Panc1 (cell line): ENCODE results near the gene KCNIP3. TPM values are rescaled to one million over a fixed set of nuclear protein-coding genes. Genes with fewer than 3 reads are reported as not detected.

Source experiments
- ATAC-seq: fragments of 200-7000 bp; cut with Tn5 transposase; 2 replicates; pipeline ENCODE4 v1.9.1; 2020; ENCODE audit warnings: mild to moderate bottlenecking, moderate library complexity
- BruUV-seq: library from RNA; stranded (reverse); fragments of 400-500 nt; replicated peaks from 2 replicates; lab custom pipeline; 2021; lab: Mats Ljungman, UMichigan
- CTCF ChIA-PET: fragments of 300-600 bp; sonication (Branson Sonifier 250); formaldehyde crosslinking; loops from one replicate; lab custom pipeline; 2022; ENCODE audit warnings: antibody characterized with exemption; lab: Charles Lee
- POLR2A ChIA-PET: fragments of 300-600 bp; sonication (Branson Sonifier 250); formaldehyde crosslinking; loops from one replicate; lab custom pipeline; 2022; ENCODE audit warnings: antibody characterized with exemption; lab: Charles Lee
- DNase-seq: peaks from one replicate; pipeline ENCODE4 v3.0.0-alpha.2; 2010; ENCODE audit warnings: low read depth, low spot score
- H3K27ac ChIP-seq: 2 replicates; pipeline ENCODE4 v1.5.1; 2011; ENCODE audit warnings: mild to moderate bottlenecking, low read length, inconsistent platforms
- H3K27me3 ChIP-seq: fragments of 200-500 bp; sonication (Bioruptor generic); 2 replicates; pipeline ENCODE4 v1.6.0; 2014; ENCODE audit warnings: low read length, inconsistent platforms; ENCODE audit not compliant: control insufficient read depth, insufficient read depth
- H3K36me3 ChIP-seq: fragments of 200-500 bp; sonication (Bioruptor generic); 2 replicates; pipeline ENCODE4 v1.5.1; 2014; ENCODE audit warnings: inconsistent platforms, mild to moderate bottlenecking, low read length, moderate library complexity; ENCODE audit not compliant: control insufficient read depth, insufficient read depth
- H3K4me1 ChIP-seq: 2 replicates; pipeline ENCODE4 v1.5.1; 2011; ENCODE audit warnings: inconsistent platforms, mild to moderate bottlenecking, low read length, moderate library complexity; ENCODE audit not compliant: control insufficient read depth, insufficient read depth
- H3K4me3 ChIP-seq, 2 experiments: 2 replicates each; pipeline ENCODE4 v1.5.1; 2011 to 2012; ENCODE audit warnings: low read depth in 2 of 2, low read length in 2 of 2, mild to moderate bottlenecking in 2 of 2, inconsistent platforms in 1 of 2, moderate library complexity in 1 of 2
- H3K9me3 ChIP-seq: fragments of 200-500 bp; sonication (Bioruptor generic); 2 replicates; pipeline ENCODE4 v1.5.1; 2014; ENCODE audit warnings: low read depth, mild to moderate bottlenecking, inconsistent platforms, low read length, moderate library complexity; ENCODE audit not compliant: control insufficient read depth, insufficient read depth
- CTCF ChIP-seq: fragments of 450-650 bp; IDR thresholded peaks from 2 replicates; pipeline ENCODE4 v1.5.1; 2017; ENCODE audit warnings: mild to moderate bottlenecking
- POLR2AphosphoS5 ChIP-seq: IDR thresholded peaks from 2 replicates; pipeline ENCODE4 v1.6.1; 2012; ENCODE audit warnings: mild to moderate bottlenecking, low read depth, low read length, moderate library complexity
- REST ChIP-seq, 2 experiments: IDR thresholded peaks; 2 replicates each; pipeline ENCODE4 v1.6.1; 2011 to 2012; ENCODE audit warnings: low read depth in 2 of 2, control low read depth in 1 of 2, low read length in 1 of 2, mild to moderate bottlenecking in 1 of 2, moderate library complexity in 1 of 2; ENCODE audit not compliant: insufficient read depth in 1 of 2
- SIN3A ChIP-seq: IDR thresholded peaks from 2 replicates; pipeline ENCODE4 v1.6.1; 2012; ENCODE audit warnings: low read depth, mild to moderate bottlenecking, low read length, moderate library complexity, borderline replicate concordance; ENCODE audit not compliant: insufficient read depth
- TCF7L2 ChIP-seq: IDR thresholded peaks from 2 replicates; pipeline ENCODE4 v1.6.1; 2011; ENCODE audit warnings: mild to moderate bottlenecking, low read depth, low read length, inconsistent platforms
- in situ Hi-C: cut with HindIII; loops from 2 replicates; pipeline ENCODE4 v1.10.0; 2016; ENCODE audit warnings: low sequenced_read_pairs, low pct_unique_long_range_greater_than_20kb
- intact Hi-C: fragments of 100-400 bp; cut with micrococcal nuclease; formaldehyde crosslinking; loops from one replicate; pipeline ENCODE4 v1.10.0; 2022; ENCODE audit not compliant: unreplicated experiment
- total RNA-seq: library from RNA; stranded (reverse); gene quantifications from one replicate; pipeline ENCODE4 v1.2.1, GENCODE V29; 2021; ENCODE audit not compliant: unreplicated experiment

Gene KCNIP3
- total RNA-seq, 1 experiment from 2014 or later = 17.5 TPM

- H3K9me3 ChIP-seq = no peaks in the 10 kb centered on the region
- intact Hi-C loops (no loop called here), in situ Hi-C loops (no loop called here)
- no TSS peak for BruUV-seq
- H3K4me3 ChIP-seq = no peak overlapping the region
- no peaks in the 10 kb centered on the region for H3K4me1 ChIP-seq
- ChIA-PET POLR2A (interaction anchor here (0.5 kb wide), 1 partner anchor 185 kb away, joined by 8 read pairs; no protein-coding TSS in a partner anchor), CTCF (interaction anchor here (0.7 kb wide), 1 partner anchor 32 kb away, joined by 3 read pairs; no protein-coding TSS in a partner anchor)
- H3K27me3 ChIP-seq = no peaks in the 10 kb centered on the region
- no peak overlapping the region for H3K27ac ChIP-seq
- DNase-seq (no peak), ATAC-seq (no peak)
- no peak for TF ChIP-seq POLR2AphosphoS5
- no peak for TF ChIP-seq CTCF
- TF ChIP-seq SIN3A = no peak
- TF ChIP-seq REST (IDR thresholded peaks at IDR 0.05; ENCODE audit: insufficient read depth in 1 of 2, low read depth in 2 of 2, low read length in 1 of 2) = no peak
- TF ChIP-seq TCF7L2 = no peak
- no peaks in the 10 kb centered on the region for H3K36me3 ChIP-seq
These were observed 82.3 kb downstream of the KCNIP3 start for GRCh38 chr2:95379371-95379831.

GRCh38 chr2:95380280-95380679 is 83.1 kb downstream of the KCNIP3 start:
- intact Hi-C loops = no loop called here
- TF ChIP-seq REST (IDR thresholded peaks at IDR 0.05; ENCODE audit: insufficient read depth in 1 of 2, low read depth in 2 of 2, low read length in 1 of 2) = no peak
- TF ChIP-seq POLR2AphosphoS5 = no peak
- TF ChIP-seq CTCF = no peak
- TF ChIP-seq SIN3A = no peak
- no peak for TF ChIP-seq TCF7L2
- no peaks in the 10 kb centered on the region for H3K27me3 ChIP-seq
- CTCF ChIA-PET = no interaction called here
- in situ Hi-C loops = no loop called here
- ATAC-seq = no peak
- H3K4me1 ChIP-seq = no peaks in the 10 kb centered on the region
- H3K4me3 ChIP-seq = no peak overlapping the region
- H3K9me3 ChIP-seq = no peaks in the 10 kb centered on the region
- no TSS peak for BruUV-seq
- POLR2A ChIA-PET = no interaction called here
- no peak overlapping the region for H3K27ac ChIP-seq
- no peaks in the 10 kb centered on the region for H3K36me3 ChIP-seq
- DNase-seq = no peak
